Loucy (cell line): Measurements from ENCODE around the gene ASAH2.

Experiments
- H2AFZ ChIP-seq: fragments of 200-600 bp; sonication (generic); 2 replicates; pipeline ENCODE4 v1.6.0; 2016; ENCODE audit warnings: antibody characterized with exemption, mild to moderate bottlenecking, low read length, moderate library complexity
- H3F3A ChIP-seq: fragments of 200-600 bp; 2 replicates; pipeline ENCODE4 v1.6.0; 2016; ENCODE audit warnings: antibody characterized with exemption, low read depth, mild to moderate bottlenecking
- H3K27me3 ChIP-seq: fragments of 200-600 bp; sonication (generic); 2 replicates; pipeline ENCODE4 v1.6.1; 2014; ENCODE audit warnings: low read length, mild to moderate bottlenecking; ENCODE audit not compliant: insufficient read depth, poor library complexity, severe bottlenecking
- H3K36me3 ChIP-seq: fragments of 200-600 bp; sonication (generic); 2 replicates; pipeline ENCODE4 v1.6.1; 2016; ENCODE audit warnings: low read length; ENCODE audit not compliant: insufficient read depth
- H3K4me1 ChIP-seq: fragments of 200-600 bp; sonication (generic); 2 replicates; pipeline ENCODE4 v1.5.1; 2014; ENCODE audit warnings: low read length, mild to moderate bottlenecking; ENCODE audit not compliant: insufficient read depth, poor library complexity, severe bottlenecking
- H3K4me2 ChIP-seq: fragments of 200-600 bp; sonication (generic); 2 replicates; pipeline ENCODE4 v1.6.0; 2014; ENCODE audit warnings: antibody characterized with exemption, low read length, low read depth, mild to moderate bottlenecking; ENCODE audit not compliant: poor library complexity, severe bottlenecking
- H3K4me3 ChIP-seq: fragments of 200-600 bp; sonication (generic); 2 replicates; pipeline ENCODE4 v1.5.1; 2014; ENCODE audit warnings: low read length, mild to moderate bottlenecking, mixed read lengths; ENCODE audit not compliant: poor library complexity, severe bottlenecking
- H3K79me2 ChIP-seq: fragments of 200-600 bp; sonication (generic); 2 replicates; pipeline ENCODE4 v1.6.1; 2014; ENCODE audit warnings: low read length; ENCODE audit not compliant: insufficient read depth
- H3K9ac ChIP-seq: fragments of 200-600 bp; sonication (generic); 2 replicates; pipeline ENCODE4 v1.6.0; 2014; ENCODE audit warnings: mild to moderate bottlenecking, low read depth, low read length, moderate library complexity; ENCODE audit not compliant: poor library complexity, severe bottlenecking
- H3K9me2 ChIP-seq: fragments of 200-600 bp; sonication (generic); replicated peaks from 2 replicates; pipeline ENCODE4 v1.6.1; 2016; ENCODE audit warnings: low read depth, low read length, mixed read lengths
- H3K9me3 ChIP-seq: fragments of 200-600 bp; sonication (generic); 2 replicates; pipeline ENCODE4 v1.6.1; 2014; ENCODE audit warnings: mild to moderate bottlenecking, antibody characterized with exemption, low read length, low read depth; ENCODE audit not compliant: insufficient read depth
- H4K20me1 ChIP-seq: fragments of 200-600 bp; sonication (generic); 2 replicates; pipeline ENCODE4 v1.6.0; 2014; ENCODE audit warnings: antibody characterized with exemption, low read length, mild to moderate bottlenecking; ENCODE audit not compliant: insufficient read depth, poor library complexity, severe bottlenecking
- EZH2phosphoT487 ChIP-seq: fragments of 200-600 bp; IDR thresholded peaks from 2 replicates; pipeline ENCODE4 v1.6.1; 2018; ENCODE audit warnings: antibody characterized with exemption, mild to moderate bottlenecking, moderate library complexity, borderline replicate concordance
- TF ChIP-seq, protein P1 (sequence below): fragments of 200-600 bp; sonication (generic); conservative IDR thresholded peaks from 2 replicates; pipeline ENCODE4 v1.5.1; 2014; ENCODE audit warnings: mild to moderate bottlenecking, antibody characterized with exemption, low read length

ASAH2 gene

DNA sequence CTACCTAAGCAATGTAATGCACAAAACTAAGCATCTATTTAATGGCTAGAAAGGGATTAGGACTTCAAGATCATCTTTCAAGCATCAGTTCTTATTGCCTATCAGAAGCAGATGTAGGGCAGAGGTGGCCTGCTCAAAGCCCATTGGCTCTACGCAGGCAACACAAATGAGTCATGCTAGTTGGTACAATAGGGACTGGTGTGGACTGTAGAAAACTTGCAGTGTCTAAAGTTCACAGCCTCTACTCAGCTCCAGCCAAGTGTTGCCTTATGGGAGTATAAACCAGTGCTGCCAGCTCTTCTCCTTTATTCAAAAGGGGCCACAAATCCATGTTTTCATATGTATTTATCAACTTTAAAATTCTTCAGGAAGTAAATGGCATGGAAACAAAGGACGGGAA lies 31.7 kb downstream of the ASAH2 start:
- Histone ChIP-seq H3K36me3 (no peaks in the 10 kb centered on the region), H3K9me2 (no peaks in the 10 kb centered on the region; the same call in 1 of the 2 replicates), H2AFZ (no peak overlapping the region), H3K9ac (no peak overlapping the region), H3K27me3 (no peaks in the 10 kb centered on the region), H4K20me1 (no peaks in the 10 kb centered on the region), H3F3A (no peaks in the 10 kb centered on the region), H3K79me2 (no peaks in the 10 kb centered on the region), H3K4me3 (no peak overlapping the region), H3K4me1 (no peaks in the 10 kb centered on the region), H3K4me2 (no peak overlapping the region), H3K9me3 (no peaks in the 10 kb centered on the region)
- no peak for TF ChIP-seq EZH2phosphoT487
- TF ChIP-seq, protein P1, sequence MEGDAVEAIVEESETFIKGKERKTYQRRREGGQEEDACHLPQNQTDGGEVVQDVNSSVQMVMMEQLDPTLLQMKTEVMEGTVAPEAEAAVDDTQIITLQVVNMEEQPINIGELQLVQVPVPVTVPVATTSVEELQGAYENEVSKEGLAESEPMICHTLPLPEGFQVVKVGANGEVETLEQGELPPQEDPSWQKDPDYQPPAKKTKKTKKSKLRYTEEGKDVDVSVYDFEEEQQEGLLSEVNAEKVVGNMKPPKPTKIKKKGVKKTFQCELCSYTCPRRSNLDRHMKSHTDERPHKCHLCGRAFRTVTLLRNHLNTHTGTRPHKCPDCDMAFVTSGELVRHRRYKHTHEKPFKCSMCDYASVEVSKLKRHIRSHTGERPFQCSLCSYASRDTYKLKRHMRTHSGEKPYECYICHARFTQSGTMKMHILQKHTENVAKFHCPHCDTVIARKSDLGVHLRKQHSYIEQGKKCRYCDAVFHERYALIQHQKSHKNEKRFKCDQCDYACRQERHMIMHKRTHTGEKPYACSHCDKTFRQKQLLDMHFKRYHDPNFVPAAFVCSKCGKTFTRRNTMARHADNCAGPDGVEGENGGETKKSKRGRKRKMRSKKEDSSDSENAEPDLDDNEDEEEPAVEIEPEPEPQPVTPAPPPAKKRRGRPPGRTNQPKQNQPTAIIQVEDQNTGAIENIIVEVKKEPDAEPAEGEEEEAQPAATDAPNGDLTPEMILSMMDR: no peak

DNA sequence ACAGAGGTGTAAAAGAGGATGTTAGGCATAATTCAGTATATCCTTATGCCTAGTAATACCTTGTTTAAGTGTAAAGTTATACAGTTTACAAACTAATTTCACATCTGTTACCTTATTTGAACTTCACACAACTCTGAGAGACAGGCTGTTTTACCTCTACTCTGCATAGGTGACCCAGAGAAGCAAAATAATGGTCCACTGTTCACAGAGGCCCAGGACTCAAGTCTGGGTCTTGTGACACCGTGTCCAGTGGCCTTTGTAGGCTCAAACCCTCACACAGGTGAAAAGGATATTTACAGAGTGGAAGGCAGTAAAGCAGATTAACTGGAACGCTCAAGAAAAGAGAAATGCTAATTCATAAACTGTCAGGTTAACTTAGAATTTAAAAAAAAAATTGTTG lies 32.1 kb downstream of the ASAH2 start:
- Histone ChIP-seq H3K4me1 (no peaks in the 10 kb centered on the region), H3K9ac (no peak overlapping the region), H3K9me2 (no peaks in the 10 kb centered on the region; the same call in 1 of the 2 replicates), H4K20me1 (no peaks in the 10 kb centered on the region), H3K9me3 (no peaks in the 10 kb centered on the region), H3K4me2 (no peak overlapping the region), H3K4me3 (no peak overlapping the region), H3F3A (no peaks in the 10 kb centered on the region), H3K79me2 (no peaks in the 10 kb centered on the region), H3K27me3 (no peaks in the 10 kb centered on the region), H2AFZ (no peak overlapping the region), H3K36me3 (no peaks in the 10 kb centered on the region)
- TF ChIP-seq EZH2phosphoT487: no peak
- TF ChIP-seq, protein P1: no peak

DNA sequence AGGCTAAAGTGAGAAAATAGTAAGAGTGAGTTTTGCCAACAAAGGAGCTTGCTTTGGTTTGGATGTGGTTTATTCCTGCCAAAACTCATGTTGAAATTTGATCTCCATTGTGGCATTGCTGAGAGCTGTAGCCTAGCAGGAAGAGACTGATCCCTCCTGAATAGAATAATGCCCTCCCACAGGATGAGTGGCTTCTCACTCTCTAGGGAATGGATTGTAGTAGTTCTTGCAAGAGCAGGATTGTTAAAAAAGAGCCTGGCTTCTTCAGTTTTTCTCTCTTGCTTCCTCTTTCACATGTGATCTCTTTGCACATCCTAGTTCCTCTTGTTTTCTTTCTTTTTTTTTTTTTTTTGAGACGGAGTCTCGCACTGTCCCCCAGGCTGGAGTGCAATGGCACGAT lies 34.4 kb downstream of the ASAH2 start:
- H2AFZ ChIP-seq: no peak overlapping the region
- H3K9ac ChIP-seq: no peak overlapping the region
- TF ChIP-seq EZH2phosphoT487: no peak
- TF ChIP-seq, protein P1: no peak

More for the DNA sequence above, 34.4 kb downstream of the ASAH2 start:
- no peaks in the 10 kb centered on the region for H4K20me1 ChIP-seq
- H3K79me2 ChIP-seq: no peaks in the 10 kb centered on the region
- H3K4me3 ChIP-seq: no peak overlapping the region
- no peaks in the 10 kb centered on the region for H3K4me1 ChIP-seq
- H3F3A ChIP-seq: no peaks in the 10 kb centered on the region
- no peak overlapping the region for H3K4me2 ChIP-seq
- H3K9me2 ChIP-seq: no peaks in the 10 kb centered on the region; the same call in 1 of the 2 replicates
- H3K36me3 ChIP-seq: no peaks in the 10 kb centered on the region
- no peaks in the 10 kb centered on the region for H3K27me3 ChIP-seq
- H3K9me3 ChIP-seq: no peaks in the 10 kb centered on the region
